Measurements from ENCODE around the gene NDUFS6. TPM values are rescaled to one million over a fixed set of nuclear protein-coding genes. Genes with fewer than 3 reads are reported as not detected.

NDUFS6 gene
- total RNA-seq, 1 donor from 2014 or later, result 40.3 TPM

GRCh38 chr5:1807451-1808185 lies 6.4 kb downstream of the NDUFS6 start:
- Mint-ChIP-seq H3K4me1 (ENCODE audit: low read depth, unreplicated experiment) (no peaks in the 10 kb centered on the region), H3K9me3 (ENCODE audit: unreplicated experiment) (peaks cover 2% of the 10 kb centered on the region), H3K27ac (ENCODE audit: unreplicated experiment) (peak overlapping the region; percentile 6), H3K36me3 (ENCODE audit: unreplicated experiment) (peaks cover 4% of the 10 kb centered on the region), H3K4me3 (ENCODE audit: unreplicated experiment) (no peak overlapping the region), H3K27me3 (ENCODE audit: unreplicated experiment) (peaks cover 2% of the 10 kb centered on the region)
- DNase-seq, result no peak
- TF ChIP-seq CTCF (IDR thresholded peaks at IDR 0.05; ENCODE audit: partially characterized antibody, unreplicated experiment), result no peak

- peaks cover 2% of the 10 kb centered on the region for H3K27me3 Mint-ChIP-seq (ENCODE audit: unreplicated experiment)
- peaks cover 4% of the 10 kb centered on the region for H3K36me3 Mint-ChIP-seq (ENCODE audit: unreplicated experiment)
- H3K9me3 Mint-ChIP-seq (ENCODE audit: unreplicated experiment), result peaks cover 2% of the 10 kb centered on the region
- no peak for DNase-seq
- no peaks in the 10 kb centered on the region for H3K4me1 Mint-ChIP-seq (ENCODE audit: low read depth, unreplicated experiment)
- no peak for TF ChIP-seq CTCF (IDR thresholded peaks at IDR 0.05; ENCODE audit: partially characterized antibody, unreplicated experiment)
- H3K4me3 Mint-ChIP-seq (ENCODE audit: unreplicated experiment), result no peak overlapping the region
- H3K27ac Mint-ChIP-seq (ENCODE audit: unreplicated experiment), result no peak overlapping the region
Measured at GRCh38 chr5:1808439-1808838, 7.2 kb downstream of the NDUFS6 start.

- no peak overlapping the region for H3K4me3 Mint-ChIP-seq (ENCODE audit: unreplicated experiment)
- peaks cover 6% of the 10 kb centered on the region for H3K4me1 Mint-ChIP-seq (ENCODE audit: low read depth, unreplicated experiment)
- H3K36me3 Mint-ChIP-seq (ENCODE audit: unreplicated experiment), result peaks cover 4% of the 10 kb centered on the region
- peaks cover 2% of the 10 kb centered on the region for H3K27me3 Mint-ChIP-seq (ENCODE audit: unreplicated experiment)
- H3K9me3 Mint-ChIP-seq (ENCODE audit: unreplicated experiment), result no peaks in the 10 kb centered on the region
- TF ChIP-seq CTCF (IDR thresholded peaks at IDR 0.05; ENCODE audit: partially characterized antibody, unreplicated experiment), result no peak
- no peak overlapping the region for H3K27ac Mint-ChIP-seq (ENCODE audit: unreplicated experiment)
- no peak for DNase-seq
Measured at GRCh38 chr5:1809416-1810035, 8.3 kb downstream of the NDUFS6 start.

- Mint-ChIP-seq H3K27ac (ENCODE audit: unreplicated experiment) (no peak overlapping the region), H3K36me3 (ENCODE audit: unreplicated experiment) (peaks cover 4% of the 10 kb centered on the region), H3K27me3 (ENCODE audit: unreplicated experiment) (peaks cover 2% of the 10 kb centered on the region), H3K4me3 (ENCODE audit: unreplicated experiment) (no peak overlapping the region), H3K9me3 (ENCODE audit: unreplicated experiment) (no peaks in the 10 kb centered on the region), H3K4me1 (ENCODE audit: low read depth, unreplicated experiment) (peaks cover 6% of the 10 kb centered on the region)
- DNase-seq, result no peak
- no peak for TF ChIP-seq CTCF (IDR thresholded peaks at IDR 0.05; ENCODE audit: partially characterized antibody, unreplicated experiment)
Measured at GRCh38 chr5:1810581-1811101, 9.4 kb downstream of the NDUFS6 start.

Data from glutamatergic neuron (in vitro differentiated cells).